Left cardiac atrium (tissue), 4 donors: ENCODE results near the gene LTBP4. TPM values are rescaled to one million over a fixed set of nuclear protein-coding genes. Genes with fewer than 3 reads are reported as not detected.
A peak's percentile ranks its signal among the peaks of the same experiment; 100 is the strongest.

Experiments used
- ATAC-seq, 2 donors: fragments of 200-7000 bp; cut with Tn5 transposase; one replicate each; pipeline ENCODE4 v1.9.1; 2020; ENCODE audit warnings: mild to moderate bottlenecking in 2 of 2, moderate library complexity in 2 of 2
- DNase-seq: peaks from one replicate; pipeline ENCODE4 v3.0.0-alpha.2; 2020
- intact Hi-C, 2 donors: fragments of 100-400 bp; cut with DNase I; formaldehyde crosslinking; loops; one replicate each; pipeline versions ENCODE4 v1.14.1 to v1.15.1; 2022 to 2023
- total RNA-seq, 2 donors: library from RNA; stranded (reverse); fragmentation: NEBNext Ultra II Directional; extraction: Animal tissue kit (Norgen Biotek cat#: 25700); gene quantifications; one replicate each; pipeline ENCODE4 v1.2.1, GENCODE V29; 2021
- donor health status: DM: no; HTN: yes; CAD: no.
- donor health status: DM: no; HTN: yes; CAD: no; lungs with severe emphysema.
- donor health status: DM: yes; HTN: yes; CAD: no.
- donor health status: Dilated cardiomyopathy.

Gene LTBP4
- total RNA-seq, 2 donors from 2014 or later, result 272 to 361 TPM

DNA sequence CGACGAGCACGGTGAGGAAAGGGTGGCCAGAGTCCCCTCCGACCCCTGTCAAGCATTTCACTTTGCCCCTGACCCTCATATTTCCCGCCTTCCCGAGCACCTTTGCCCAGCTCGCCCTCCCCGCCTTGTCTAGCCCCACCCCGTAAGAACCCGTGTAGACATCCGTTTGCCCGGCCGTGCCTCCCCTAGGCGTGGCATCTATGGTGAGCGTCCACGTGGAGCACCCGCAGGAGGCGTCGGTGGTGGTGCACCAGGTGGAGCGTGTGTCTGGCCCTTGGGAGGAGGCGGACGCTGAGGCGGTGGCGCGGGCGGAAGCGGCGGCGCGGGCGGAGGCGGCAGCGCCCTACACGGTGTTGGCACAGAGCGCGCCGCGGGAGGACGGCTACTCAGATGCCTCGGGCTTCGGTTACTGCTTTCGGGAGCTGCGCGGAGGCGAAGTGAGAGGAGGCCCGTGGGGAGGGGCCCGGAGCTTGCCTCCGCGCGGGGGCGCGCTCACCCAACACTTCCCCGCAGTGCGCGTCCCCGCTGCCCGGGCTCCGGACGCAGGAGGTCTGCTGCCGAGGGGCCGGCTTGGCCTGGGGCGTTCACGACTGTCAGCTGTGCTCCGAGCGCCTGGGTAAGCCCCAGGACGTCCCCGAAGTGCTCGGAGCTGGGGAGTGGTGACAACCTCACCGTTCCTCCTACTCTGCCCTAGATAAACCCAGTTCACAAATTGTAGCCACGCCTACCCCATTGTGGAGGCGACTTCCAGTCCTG is 4.2 kb downstream of the LTBP4 start:
- peak; percentile 13 to 34 for ATAC-seq
- intact Hi-C loops, result no loop called here
- DNase-seq, result peak; percentile 79

GRCh38 chr19:40607311-40608239 is 6.4 kb downstream of the LTBP4 start:
- intact Hi-C loops, result no loop called here
- DNase-seq, result no peak
- ATAC-seq, result no peak

DNA sequence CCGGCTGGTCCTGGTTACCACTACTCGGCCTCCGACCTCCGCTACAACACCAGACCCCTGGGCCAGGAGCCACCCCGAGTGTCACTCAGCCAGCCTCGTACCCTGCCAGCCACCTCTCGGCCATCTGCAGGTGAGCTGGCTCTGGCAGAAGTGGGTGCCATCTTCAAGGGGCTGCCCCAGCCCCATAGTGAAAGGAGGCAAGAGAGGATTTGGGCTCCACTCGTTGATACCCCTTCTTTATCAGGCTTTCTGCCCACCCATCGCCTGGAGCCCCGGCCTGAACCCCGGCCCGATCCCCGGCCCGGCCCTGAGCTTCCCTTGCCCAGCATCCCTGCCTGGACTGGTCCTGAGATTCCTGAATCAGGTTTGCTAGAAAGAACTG is 7.1 kb downstream of the LTBP4 start:
- intact Hi-C loops, result no loop called here
- DNase-seq (no peak), ATAC-seq (no peak)

GRCh38 chr19:40608957-40609356 is 7.8 kb downstream of the LTBP4 start:
- intact Hi-C loops, result no loop called here
- no peak for ATAC-seq

GRCh38 chr19:40609561-40610395 is 8.6 kb downstream of the LTBP4 start:
- intact Hi-C loops, result no loop called here
- peak; percentile 92 for DNase-seq
- ATAC-seq, result peak; percentile 40 to 66

More at GRCh38 chr19:40608957-40609356, 7.8 kb downstream of the LTBP4 start:
- no peak for DNase-seq

DNA sequence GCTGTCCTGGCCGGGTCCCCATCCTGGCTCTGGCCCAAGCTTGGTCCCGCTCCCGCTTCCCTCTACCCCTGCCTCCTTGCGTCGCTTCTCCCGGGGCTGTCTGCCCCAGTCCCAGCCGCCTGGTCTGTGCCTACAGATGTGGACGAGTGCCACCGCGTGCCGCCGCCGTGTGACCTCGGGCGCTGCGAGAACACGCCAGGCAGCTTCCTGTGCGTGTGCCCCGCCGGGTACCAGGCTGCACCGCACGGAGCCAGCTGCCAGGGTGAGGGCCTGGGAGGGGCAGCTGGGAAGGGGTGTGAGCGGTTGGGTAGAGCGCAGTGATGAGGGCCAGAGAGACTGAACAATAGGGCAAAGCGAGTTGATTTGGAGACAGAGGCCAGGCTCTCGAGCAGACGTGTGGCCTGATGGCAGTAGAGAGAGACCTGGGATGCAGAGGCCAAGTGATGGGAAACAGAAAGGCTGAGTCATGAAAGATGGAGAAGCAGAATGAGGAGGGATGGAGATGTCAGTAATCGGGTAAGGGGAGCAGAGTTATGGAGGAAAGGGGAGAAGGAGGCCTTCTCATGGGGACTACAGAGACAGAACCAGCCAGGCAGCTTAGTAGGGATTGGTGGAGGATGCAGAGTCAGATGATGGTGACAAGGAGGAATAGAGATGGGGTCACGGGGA is 9.4 kb downstream of the LTBP4 start:
- intact Hi-C loops, result no loop called here
- DNase-seq (peak; percentile 64), ATAC-seq (peak in 1 of 2 donors; percentile 0)

- intact Hi-C loops, result no loop called here
- no peak for ATAC-seq
- DNase-seq, result no peak
Observed at GRCh38 chr19:40611096-40611495, 9.9 kb downstream of the LTBP4 start.

DNA sequence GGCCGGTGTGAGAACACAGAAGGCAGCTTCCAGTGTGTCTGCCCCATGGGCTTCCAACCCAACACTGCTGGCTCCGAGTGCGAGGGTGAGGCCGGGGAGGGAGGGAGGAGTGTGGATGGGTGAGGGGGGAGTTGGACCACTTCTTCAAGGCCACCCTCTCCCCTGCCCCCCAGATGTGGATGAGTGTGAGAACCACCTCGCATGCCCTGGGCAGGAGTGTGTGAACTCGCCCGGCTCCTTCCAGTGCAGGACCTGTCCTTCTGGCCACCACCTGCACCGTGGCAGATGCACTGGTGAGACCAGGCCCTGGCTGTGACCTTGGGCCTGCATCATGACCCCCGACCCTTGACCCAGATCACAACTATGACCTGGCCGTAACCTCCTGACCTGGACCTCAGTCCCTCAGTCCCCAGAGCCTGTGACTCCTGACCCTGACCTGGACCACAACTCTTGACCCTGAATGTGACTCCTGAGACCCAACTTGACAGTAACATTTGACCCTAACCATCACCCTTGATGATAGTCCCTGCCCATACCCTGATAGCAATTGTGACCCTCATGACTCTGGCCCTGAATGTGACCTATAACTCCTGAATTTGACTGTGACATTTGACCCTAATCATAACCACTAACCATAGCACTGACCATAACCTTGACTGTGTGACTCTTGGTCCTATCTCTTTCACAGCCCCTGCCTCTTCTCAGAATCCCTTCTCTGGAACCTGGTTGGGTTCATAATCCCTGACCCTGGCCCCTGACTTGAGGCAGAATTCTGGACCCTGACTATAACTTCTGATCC is 10.9 kb downstream of the LTBP4 start:
- no peak for DNase-seq
- intact Hi-C loops, result no loop called here
- no peak for ATAC-seq

GRCh38 chr19:40612831-40613689 is 11.9 kb downstream of the LTBP4 start:
- intact Hi-C loops, result no loop called here
- ATAC-seq (peak in 1 of 2 donors; percentile 31), DNase-seq (peak; percentile 78)

DNA sequence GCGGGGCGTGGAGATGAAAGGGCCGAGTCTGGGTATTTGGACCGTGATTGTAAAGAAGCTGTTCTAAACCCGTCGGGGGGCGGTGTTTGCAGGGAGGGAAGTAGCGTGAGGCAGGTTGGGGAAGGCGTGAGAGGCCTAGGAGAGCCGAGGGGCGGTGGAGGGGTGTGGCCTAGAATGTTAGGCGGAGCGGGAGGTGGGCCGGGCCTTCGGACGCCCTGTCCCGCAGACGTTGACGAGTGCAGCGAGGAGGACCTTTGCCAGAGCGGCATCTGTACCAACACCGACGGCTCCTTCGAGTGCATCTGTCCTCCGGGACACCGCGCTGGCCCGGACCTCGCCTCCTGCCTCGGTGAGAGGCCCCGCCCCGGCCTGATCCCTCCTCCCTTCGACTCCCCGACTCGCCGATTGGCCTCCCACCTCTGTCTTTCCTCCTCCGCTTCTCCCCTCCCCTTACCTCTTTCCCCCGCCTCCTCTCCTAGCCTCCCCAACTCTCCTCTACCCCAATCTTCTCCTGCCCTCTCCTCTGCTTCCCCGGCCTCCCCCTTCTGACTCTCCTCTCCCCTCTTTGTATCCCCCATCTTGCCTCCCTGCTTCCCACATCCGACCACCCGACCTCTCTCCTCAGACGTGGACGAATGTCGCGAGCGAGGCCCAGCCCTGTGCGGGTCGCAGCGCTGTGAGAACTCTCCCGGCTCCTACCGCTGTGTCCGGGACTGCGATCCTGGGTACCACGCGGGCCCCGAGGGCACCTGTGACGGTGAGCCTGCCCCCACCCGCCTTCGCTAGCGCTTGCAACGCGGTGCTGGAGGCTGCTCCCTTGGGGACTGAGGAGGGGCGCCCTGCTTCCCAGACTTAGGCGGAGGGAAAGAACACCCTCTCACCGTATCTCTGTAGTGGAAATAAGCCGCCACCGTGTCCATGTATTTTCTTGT is 12.8 kb downstream of the LTBP4 start:
- DNase-seq, result peak; percentile 88
- ATAC-seq, result peak; percentile 67 to 71
- intact Hi-C loops, result no loop called here

GRCh38 chr19:40614622-40615411 is 13.6 kb downstream of the LTBP4 start:
- DNase-seq, result peak; percentile 92
- intact Hi-C loops, result no loop called here
- ATAC-seq, result peak; percentile 63 to 64

- DNase-seq (no peak), ATAC-seq (no peak)
- intact Hi-C loops, result no loop called here
Observed at GRCh38 chr19:40616178-40616577, 15.0 kb downstream of the LTBP4 start.

DNA sequence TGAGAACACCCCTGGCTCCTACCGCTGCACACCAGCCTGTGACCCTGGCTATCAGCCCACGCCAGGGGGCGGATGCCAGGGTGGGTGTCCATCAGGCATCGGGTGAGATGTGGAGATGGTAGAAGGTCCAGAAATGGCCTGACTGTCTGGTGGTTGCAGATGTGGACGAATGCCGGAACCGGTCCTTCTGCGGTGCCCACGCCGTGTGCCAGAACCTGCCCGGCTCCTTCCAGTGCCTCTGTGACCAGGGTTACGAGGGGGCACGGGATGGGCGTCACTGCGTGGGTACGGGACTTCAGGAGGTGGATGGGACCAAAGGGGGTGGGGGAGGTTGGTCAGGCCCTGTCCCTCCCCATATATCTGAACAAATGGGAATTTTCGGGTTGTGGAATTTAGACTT is 15.8 kb downstream of the LTBP4 start:
- DNase-seq (no peak), ATAC-seq (no peak)
- intact Hi-C loops, result no loop called here

GRCh38 chr19:40617961-40618360 is 16.8 kb downstream of the LTBP4 start:
- ATAC-seq (no peak), DNase-seq (no peak)
- intact Hi-C loops, result no loop called here
